A673 (cell line): ENCODE data around the gene FITM1. TPM values are rescaled to one million over a fixed set of nuclear protein-coding genes. Genes with fewer than 3 reads are reported as not detected.

ENCODE experiments used
- BruUV-seq: library from RNA; stranded (reverse); fragments of 400-500 nt; replicated peaks from 2 replicates; lab custom pipeline; 2021; lab: Mats Ljungman, UMichigan
- CTCF ChIA-PET: fragments of 300-600 bp; sonication (Branson Sonifier 250); formaldehyde crosslinking; loops from one replicate; lab custom pipeline; 2022; ENCODE audit warnings: antibody characterized with exemption; lab: Charles Lee
- POLR2A ChIA-PET: fragments of 300-600 bp; sonication (Branson Sonifier 250); formaldehyde crosslinking; loops from one replicate; lab custom pipeline; 2022; ENCODE audit warnings: antibody characterized with exemption; ENCODE audit not compliant: low non-redundant PET; lab: Charles Lee
- DNase-seq: peaks from one replicate; pipeline ENCODE4 v3.0.0-alpha.2; 2015; ENCODE audit warnings: low spot score
- H3K27ac ChIP-seq: fragments of 200-600 bp; sonication (generic); 2 replicates; pipeline ENCODE4 v1.5.1; 2016; ENCODE audit warnings: mixed run types, low read depth, mild to moderate bottlenecking, mixed read lengths, antibody characterized with exemption, low read length; ENCODE audit not compliant: poor library complexity, severe bottlenecking
- H3K27me3 ChIP-seq: fragments of 200-600 bp; sonication (generic); replicated peaks from 2 replicates; pipeline ENCODE4 v1.6.1; 2017; ENCODE audit warnings: mixed run types, low read depth, mild to moderate bottlenecking, mixed read lengths, antibody characterized with exemption, low read length; ENCODE audit not compliant: insufficient read depth, poor library complexity
- H3K36me3 ChIP-seq: fragments of 200-600 bp; sonication (generic); 2 replicates; pipeline ENCODE4 v1.6.1; 2016; ENCODE audit warnings: mixed run types, mild to moderate bottlenecking, mixed read lengths, antibody characterized with exemption, low read length; ENCODE audit not compliant: insufficient read depth, poor library complexity, severe bottlenecking
- H3K4me1 ChIP-seq: fragments of 200-600 bp; sonication (generic); 2 replicates; pipeline ENCODE4 v1.6.1; 2017; ENCODE audit warnings: mixed run types, mild to moderate bottlenecking, mixed read lengths, antibody characterized with exemption, low read length; ENCODE audit not compliant: insufficient read depth, poor library complexity, severe bottlenecking
- H3K4me3 ChIP-seq: fragments of 200-600 bp; sonication (generic); 2 replicates; pipeline ENCODE4 v1.5.1; 2016; ENCODE audit warnings: low read depth, mixed run types, mild to moderate bottlenecking, mixed read lengths, low read length; ENCODE audit not compliant: poor library complexity, severe bottlenecking
- H3K9me3 ChIP-seq: fragments of 200-600 bp; sonication (generic); 2 replicates; pipeline ENCODE4 v1.6.1; 2016; ENCODE audit warnings: mixed run types, low read depth, mild to moderate bottlenecking, mixed read lengths, antibody characterized with exemption, low read length; ENCODE audit not compliant: poor library complexity, severe bottlenecking
- CTCF ChIP-seq: fragments of 300-800, 200-600 bp; sonication (generic); conservative IDR thresholded peaks from 2 replicates; pipeline ENCODE4 v1.5.1; 2017; ENCODE audit warnings: low read depth, mild to moderate bottlenecking, antibody characterized with exemption, low read length, moderate library complexity, mixed read lengths
- EZH2 ChIP-seq: fragments of 200-600 bp; sonication (generic); IDR thresholded peaks from 2 replicates; pipeline ENCODE4 v1.6.1; 2017; ENCODE audit warnings: borderline replicate concordance, low read depth, mild to moderate bottlenecking, mixed read lengths, antibody characterized with exemption, low read length; ENCODE audit not compliant: poor library complexity, severe bottlenecking
- intact Hi-C: fragments of 100-400 bp; cut with micrococcal nuclease; formaldehyde crosslinking; loops from one replicate; pipeline ENCODE4 v1.10.0; 2022; ENCODE audit not compliant: unreplicated experiment
- total RNA-seq: library from RNA; stranded (reverse); gene quantifications from 2 replicates; pipeline ENCODE4 v1.2.3, GENCODE V29; 2021

Gene FITM1
- total RNA-seq, 1 experiment from 2014 or later: not detected

GRCh38 chr14:24141097-24141880 lies 10.8 kb downstream of the FITM1 start, which contains the start of gene EMC9:
EMC9 (minus strand) TSS chr14:24141591; CDS start chr14:24141304, 287 bp downstream.
- Histone ChIP-seq H3K27me3 (no peaks in the 10 kb centered on the region), H3K9me3 (no peaks in the 10 kb centered on the region), H3K36me3 (peaks cover 41% of the 10 kb centered on the region), H3K27ac (peak within 1 kb of the TSS; percentile 80), H3K4me3 (peak within 1 kb of the TSS; percentile 74), H3K4me1 (peaks cover 20% of the 10 kb centered on the region)
- DNase-seq: peak; percentile 100
- CTCF ChIA-PET: no interaction called here
- intact Hi-C loops: loop anchor here (2.0 kb wide), 1 partner anchor 26 kb away; the partner anchor contains the start of genes DCAF11 and NRL
- BruUV-seq: TSS peak; percentile 32
- POLR2A ChIA-PET: interaction anchor here (0.6 to 1.1 kb wide), 4 partner anchors 26 to 54 kb away, joined by 3 to 8 read pairs (median 4); partner anchors contain the start of gene TM9SF1
- TF ChIP-seq EZH2: no peak
- peak; percentile 42; the same call in 1 of the 2 replicates for TF ChIP-seq CTCF

GRCh38 chr14:24143511-24143910 lies 13.1 kb downstream of the FITM1 start:
- TF ChIP-seq EZH2 (no peak), CTCF (no peak)
- Histone ChIP-seq H3K4me3 (no peak overlapping the region), H3K27ac (no peak overlapping the region), H3K9me3 (no peaks in the 10 kb centered on the region), H3K36me3 (peaks cover 27% of the 10 kb centered on the region), H3K4me1 (peaks cover 18% of the 10 kb centered on the region), H3K27me3 (no peaks in the 10 kb centered on the region)
- no TSS peak for BruUV-seq
- no peak for DNase-seq
- CTCF ChIA-PET: no interaction called here
- intact Hi-C loops: no loop called here
- POLR2A ChIA-PET: no interaction called here

- TF ChIP-seq EZH2 (no peak), CTCF (no peak)
- Histone ChIP-seq H3K4me1 (peaks cover 16% of the 10 kb centered on the region), H3K36me3 (peaks cover 25% of the 10 kb centered on the region), H3K27ac (no peak overlapping the region), H3K4me3 (no peak overlapping the region), H3K9me3 (no peaks in the 10 kb centered on the region), H3K27me3 (no peaks in the 10 kb centered on the region)
- DNase-seq: no peak
- POLR2A ChIA-PET: no interaction called here
- CTCF ChIA-PET: no interaction called here
- intact Hi-C loops: no loop called here
- BruUV-seq: no TSS peak
These were observed 14.0 kb downstream of the FITM1 start for GRCh38 chr14:24144451-24144850.
